Epithelial cell of esophagus (primary cell): Measurements from ENCODE around the gene TGFBR2.

Source experiments
- DNase-seq: peaks from one replicate; pipeline ENCODE4 v3.0.0; 2010; ENCODE audit warnings: low read depth
- H3K4me3 ChIP-seq: 2 replicates; pipeline ENCODE4 v1.5.1; 2011; ENCODE audit warnings: mild to moderate bottlenecking, low read length, control low read depth
- CTCF ChIP-seq: IDR thresholded peaks from 2 replicates; pipeline ENCODE4 v1.5.1; 2011; ENCODE audit warnings: low read depth, mild to moderate bottlenecking, low read length, control low read depth, inconsistent platforms; ENCODE audit not compliant: insufficient read depth; ENCODE audit errors: missing control alignments

Gene TGFBR2

DNA sequence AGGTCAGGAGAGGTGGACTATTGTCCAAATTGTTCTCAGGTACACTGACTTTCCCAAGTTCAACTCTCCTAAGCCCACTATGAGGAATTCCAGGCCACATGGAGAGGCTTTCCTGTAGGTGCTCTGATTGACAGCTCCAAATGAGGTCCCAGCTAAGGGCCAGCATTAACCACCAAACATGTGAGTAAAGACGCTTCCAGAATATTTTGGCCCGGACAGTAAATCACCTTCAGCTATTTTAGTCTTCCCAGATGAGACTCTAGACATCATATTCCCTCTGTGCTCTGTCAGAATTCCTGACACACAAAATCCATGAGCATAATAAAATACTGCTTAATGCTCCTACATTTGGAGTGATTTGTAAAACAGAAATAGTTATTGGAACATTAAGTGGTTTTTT lies 135.5 kb downstream of the TGFBR2 start:
- no peak for DNase-seq
- H3K4me3 ChIP-seq = no peak overlapping the region
- no peak for TF ChIP-seq CTCF

DNA sequence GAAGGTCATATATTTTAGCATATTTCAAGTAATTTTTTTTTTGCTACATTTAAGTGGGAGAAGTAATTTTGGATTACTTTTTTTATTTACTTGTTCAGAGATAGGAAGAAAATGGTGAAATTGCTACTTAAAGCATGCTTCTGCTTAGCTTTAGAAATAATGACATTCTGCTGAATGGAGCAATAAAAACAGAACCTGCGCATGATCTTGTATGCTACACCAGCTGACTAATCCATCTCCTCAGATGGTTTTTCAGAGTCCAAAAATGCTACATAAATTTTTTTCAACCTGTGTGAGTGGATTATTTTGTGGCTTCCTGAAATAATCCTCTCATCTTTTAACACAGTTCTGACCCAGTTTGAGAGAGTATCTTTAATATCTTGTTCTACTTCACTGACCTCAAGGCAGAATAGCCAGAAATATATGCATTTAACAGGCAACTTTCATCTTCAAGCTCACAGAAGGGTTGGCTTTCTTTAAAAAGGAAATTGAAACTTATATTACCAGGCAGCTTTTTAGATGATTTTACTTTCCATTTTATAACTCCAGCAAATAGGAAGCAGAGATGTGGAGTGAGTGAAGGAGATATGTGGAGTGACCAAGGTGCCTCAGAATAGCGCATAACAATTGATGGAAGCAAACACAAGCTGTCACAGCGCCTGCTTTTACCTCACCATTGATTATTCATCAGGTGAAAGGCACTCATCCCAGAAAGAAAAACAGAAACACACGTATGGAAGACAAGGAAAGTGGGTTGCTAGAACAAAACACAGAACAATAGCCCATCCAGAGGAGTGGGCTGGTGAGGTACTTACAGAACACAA lies 136.6 kb downstream of the TGFBR2 start:
- no peak for TF ChIP-seq CTCF
- no peak overlapping the region for H3K4me3 ChIP-seq
- no peak for DNase-seq
